HepG2 (cell line): ENCODE measurements around the gene MEAK7.

Experiments
- ARNT ChIP-seq: fragments of 450-650 bp; IDR thresholded peaks from 2 replicates; pipeline ENCODE4 v1.6.1; 2017
- CTCF ChIP-seq: sonication (generic); formaldehyde crosslinking; IDR thresholded peaks from 2 replicates; pipeline ENCODE4 v1.5.0; 2020; ENCODE audit warnings: mild to moderate bottlenecking, missing genetic modification reagents, moderate library complexity
- MXD4 ChIP-seq: IDR thresholded peaks from 2 replicates; pipeline ENCODE4 v1.6.1; 2016; ENCODE audit warnings: mild to moderate bottlenecking, missing biosample characterization, missing genetic modification reagents
- STAT5B ChIP-seq: sonication (generic); formaldehyde crosslinking; IDR thresholded peaks from 2 replicates; pipeline ENCODE4 v1.4.0; 2020; ENCODE audit warnings: missing genetic modification reagents
- USF2 ChIP-seq, 2 experiments: sonication (generic) in 1 of 2; formaldehyde crosslinking in 1 of 2; IDR thresholded peaks; 2 replicates each; pipeline versions ENCODE4 v1.5.1 to v1.6.1; 2011 to 2020; ENCODE audit warnings: borderline replicate concordance in 1 of 2, low read depth in 1 of 2, low read length in 1 of 2, mild to moderate bottlenecking in 1 of 2, missing genetic modification reagents in 1 of 2, moderate library complexity in 1 of 2
- ZNF350 ChIP-seq: sonication (generic); formaldehyde crosslinking; IDR thresholded peaks from 2 replicates; pipeline ENCODE4 v1.4.0; 2020; ENCODE audit warnings: mild to moderate bottlenecking, low read depth, missing genetic modification reagents, borderline replicate concordance
- ZSCAN5A ChIP-seq: sonication (generic); formaldehyde crosslinking; IDR thresholded peaks from 2 replicates; pipeline ENCODE4 v1.8.0; 2022; ENCODE audit warnings: mild to moderate bottlenecking, missing genetic modification reagents, borderline replicate concordance

- no peak for TF ChIP-seq MXD4 (CRISPR knock-in tag)
- no peak for TF ChIP-seq ZSCAN5A (CRISPR knock-in tag)
- no peak for TF ChIP-seq CTCF (CRISPR knock-in tag)
- no peak for TF ChIP-seq USF2 (IDR thresholded peaks at IDR 0.05; ENCODE audit: low read depth, low read length)
- no peak for TF ChIP-seq USF2 (CRISPR knock-in tag; IDR thresholded peaks at IDR 0.05; ENCODE audit: borderline replicate concordance)
- no peak for TF ChIP-seq ARNT
- no peak for TF ChIP-seq ZNF350 (CRISPR knock-in tag)
- TF ChIP-seq STAT5B (CRISPR knock-in tag) = no peak
These were observed 33.1 kb downstream of the MEAK7 start for GRCh38 chr16:84471316-84471715.
